Measurements from ENCODE around the gene DSE.
"Not testable (repeated sequence)": the region's sequence is repeated elsewhere in the genome, so short reads cannot be mapped to it uniquely, and the experiment has no call there.

Gene DSE

GRCh38 chr6:116329156-116329555 lies 41.6 kb upstream of the DSE start:
- no peak overlapping the region for H3K27ac ChIP-seq
- TF ChIP-seq, protein P1, sequence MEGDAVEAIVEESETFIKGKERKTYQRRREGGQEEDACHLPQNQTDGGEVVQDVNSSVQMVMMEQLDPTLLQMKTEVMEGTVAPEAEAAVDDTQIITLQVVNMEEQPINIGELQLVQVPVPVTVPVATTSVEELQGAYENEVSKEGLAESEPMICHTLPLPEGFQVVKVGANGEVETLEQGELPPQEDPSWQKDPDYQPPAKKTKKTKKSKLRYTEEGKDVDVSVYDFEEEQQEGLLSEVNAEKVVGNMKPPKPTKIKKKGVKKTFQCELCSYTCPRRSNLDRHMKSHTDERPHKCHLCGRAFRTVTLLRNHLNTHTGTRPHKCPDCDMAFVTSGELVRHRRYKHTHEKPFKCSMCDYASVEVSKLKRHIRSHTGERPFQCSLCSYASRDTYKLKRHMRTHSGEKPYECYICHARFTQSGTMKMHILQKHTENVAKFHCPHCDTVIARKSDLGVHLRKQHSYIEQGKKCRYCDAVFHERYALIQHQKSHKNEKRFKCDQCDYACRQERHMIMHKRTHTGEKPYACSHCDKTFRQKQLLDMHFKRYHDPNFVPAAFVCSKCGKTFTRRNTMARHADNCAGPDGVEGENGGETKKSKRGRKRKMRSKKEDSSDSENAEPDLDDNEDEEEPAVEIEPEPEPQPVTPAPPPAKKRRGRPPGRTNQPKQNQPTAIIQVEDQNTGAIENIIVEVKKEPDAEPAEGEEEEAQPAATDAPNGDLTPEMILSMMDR (conservative IDR thresholded peaks at IDR 0.05) = no peak

DNA sequence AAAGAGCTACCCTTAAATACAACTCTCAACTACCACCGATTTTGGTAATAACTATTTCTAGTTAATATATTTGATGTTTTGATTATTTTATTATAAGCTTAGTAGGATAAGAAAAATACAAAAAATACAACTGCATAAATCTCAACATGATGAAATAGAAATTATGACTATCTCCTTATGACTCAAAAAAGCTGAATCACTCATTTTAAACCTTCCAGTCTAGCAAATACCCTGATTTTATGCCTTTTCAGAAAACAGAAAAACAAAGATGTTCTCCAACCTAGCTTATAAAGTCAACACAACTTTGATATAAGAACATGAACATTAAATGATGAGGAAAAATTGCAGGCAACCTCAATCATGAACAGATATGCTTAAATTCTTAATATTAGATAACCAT lies 40.2 kb upstream of the DSE start:
- TF ChIP-seq, protein P1 (conservative IDR thresholded peaks at IDR 0.05) = no peak
- H3K27ac ChIP-seq = no peak overlapping the region

DNA sequence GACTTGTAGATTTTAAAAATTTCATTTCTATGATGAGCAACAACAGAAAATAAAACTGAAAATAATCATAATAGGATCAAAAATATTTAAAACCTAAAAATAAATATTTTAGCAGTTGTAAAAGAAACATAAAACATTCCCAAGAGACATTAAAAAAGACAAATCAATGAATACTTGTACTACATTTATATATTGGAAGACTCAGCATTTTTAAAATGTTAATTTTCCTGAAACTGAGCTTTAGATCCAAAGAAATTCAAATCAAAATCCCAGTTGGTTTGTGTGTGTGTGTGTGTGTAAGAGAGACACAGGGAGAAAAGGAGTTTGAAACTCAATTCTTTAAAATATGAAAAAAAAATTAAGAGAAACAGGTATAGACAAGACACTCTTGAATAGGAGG lies 38.7 kb upstream of the DSE start:
- TF ChIP-seq, protein P1 (conservative IDR thresholded peaks at IDR 0.05) = no peak
- no peak overlapping the region for H3K27ac ChIP-seq

- H3K27ac ChIP-seq = not testable (repeated sequence)
Measured at GRCh38 chr6:116334638-116335409, 35.9 kb upstream of the DSE start.

- H3K27ac ChIP-seq = no peak overlapping the region
- TF ChIP-seq, protein P1 (conservative IDR thresholded peaks at IDR 0.05) = no peak
Measured at GRCh38 chr6:116335612-116336215, 35.0 kb upstream of the DSE start.

- TF ChIP-seq, protein P1 (conservative IDR thresholded peaks at IDR 0.05) = no peak
- no peak overlapping the region for H3K27ac ChIP-seq
Measured at GRCh38 chr6:116338943-116339342, 31.8 kb upstream of the DSE start.

GRCh38 chr6:116340625-116341024 lies 30.1 kb upstream of the DSE start:
- not testable (repeated sequence) for H3K27ac ChIP-seq

DNA sequence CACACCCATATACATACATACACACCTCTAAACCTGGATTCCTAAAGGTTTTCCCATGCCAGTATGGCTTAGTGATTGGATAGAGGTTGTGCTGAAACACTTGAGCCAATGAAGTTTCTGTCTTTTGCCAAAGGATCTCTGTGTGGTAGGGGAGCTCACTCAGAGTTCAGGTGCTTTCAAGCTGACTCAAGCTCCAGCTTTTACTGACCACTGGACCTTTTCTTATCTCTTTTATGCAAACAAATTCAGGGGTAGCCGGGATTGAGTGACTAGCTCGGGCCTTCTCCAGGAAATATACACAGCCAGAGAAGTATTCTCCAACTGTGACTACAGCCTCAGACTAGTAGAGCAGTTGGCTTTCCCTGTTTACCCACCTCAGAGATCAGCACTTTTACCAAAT lies 21.5 kb upstream of the DSE start:
- TF ChIP-seq, protein P1 (conservative IDR thresholded peaks at IDR 0.05) = no peak
- H3K27ac ChIP-seq = no peak overlapping the region

Measured in VCaP (cell line).